Measurements from ENCODE around the gene TFCP2L1.
"Not testable (repeated sequence)": the region's sequence is repeated elsewhere in the genome, so short reads cannot be mapped to it uniquely, and the experiment has no call there.

TFCP2L1 gene

DNA sequence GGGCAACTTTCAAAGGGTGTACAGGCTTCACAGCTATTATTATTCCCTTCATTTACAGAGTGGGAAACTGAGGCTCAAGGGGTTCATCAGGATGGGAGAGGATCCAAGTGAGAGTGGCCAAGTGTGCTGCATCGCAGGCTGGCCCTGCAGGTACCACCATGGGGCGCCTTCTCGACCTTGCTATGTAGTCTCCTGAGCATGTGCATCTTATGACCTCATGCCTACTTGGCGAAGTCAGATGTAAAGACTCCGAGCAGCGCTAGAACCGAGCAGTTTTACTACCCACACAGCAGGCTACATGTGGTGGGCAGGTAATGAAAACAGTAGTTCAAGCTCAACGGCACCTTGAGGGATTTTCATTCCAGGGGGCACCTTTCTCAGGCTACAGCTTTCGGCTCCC lies 42.0 kb downstream of the TFCP2L1 start:
- DNase-seq (ENCODE audit: low read depth in 2 of 2): no peak

DNA sequence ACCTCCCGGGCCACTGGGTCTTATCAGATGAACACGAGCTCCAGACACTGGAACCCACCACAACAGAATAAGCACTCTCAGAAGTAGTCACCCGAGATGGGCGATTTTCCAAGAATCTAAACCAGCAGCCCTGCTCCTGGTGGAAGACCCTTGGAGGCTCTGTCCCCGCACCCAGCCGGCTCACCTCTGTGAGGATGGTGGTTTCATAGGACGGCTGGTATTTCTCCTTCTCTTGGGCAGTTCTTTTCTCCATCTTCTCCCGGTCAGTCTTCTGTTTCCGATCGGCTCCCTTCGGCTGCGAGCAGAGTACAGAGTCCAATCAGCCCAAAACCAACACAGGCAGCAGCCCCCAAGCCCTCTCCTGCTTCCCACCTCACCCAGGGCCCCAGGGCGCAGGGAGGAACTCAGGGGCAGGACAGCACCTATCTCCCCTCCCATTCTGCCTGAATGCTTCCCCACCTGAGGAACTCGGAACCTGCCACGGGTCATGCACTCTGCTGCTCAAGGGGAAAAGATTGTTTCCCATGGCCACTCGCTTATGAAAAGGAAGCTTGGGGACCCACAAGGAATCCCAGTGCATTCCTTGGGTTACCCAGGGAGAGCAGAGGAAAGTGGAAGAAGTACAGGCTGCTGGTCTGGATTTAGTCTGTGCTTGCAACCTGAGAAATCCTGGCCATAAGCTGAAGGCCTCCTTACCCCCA lies 42.7 kb downstream of the TFCP2L1 start:
- DNase-seq (ENCODE audit: low read depth in 2 of 2): no peak

DNA sequence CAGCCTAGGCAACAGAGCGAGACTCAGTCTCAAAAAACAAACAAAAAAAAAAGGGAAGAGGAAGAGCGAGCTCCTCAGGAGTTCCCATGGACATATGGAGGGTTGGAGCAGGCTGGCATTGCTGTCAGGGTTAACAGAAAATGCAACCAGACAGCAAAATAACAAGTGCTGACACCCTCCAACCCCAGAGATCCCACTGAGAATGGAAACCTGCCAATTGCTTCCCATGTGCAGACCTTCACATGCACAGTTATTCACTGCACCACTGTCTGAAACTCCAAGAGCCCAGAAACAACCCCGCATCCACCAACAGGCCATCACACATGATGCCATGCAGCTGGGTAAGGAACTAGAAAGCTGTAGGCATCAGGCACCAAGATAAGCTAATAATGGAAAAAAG lies 43.5 kb downstream of the TFCP2L1 start:
- DNase-seq (ENCODE audit: low read depth in 2 of 2): no peak

DNA sequence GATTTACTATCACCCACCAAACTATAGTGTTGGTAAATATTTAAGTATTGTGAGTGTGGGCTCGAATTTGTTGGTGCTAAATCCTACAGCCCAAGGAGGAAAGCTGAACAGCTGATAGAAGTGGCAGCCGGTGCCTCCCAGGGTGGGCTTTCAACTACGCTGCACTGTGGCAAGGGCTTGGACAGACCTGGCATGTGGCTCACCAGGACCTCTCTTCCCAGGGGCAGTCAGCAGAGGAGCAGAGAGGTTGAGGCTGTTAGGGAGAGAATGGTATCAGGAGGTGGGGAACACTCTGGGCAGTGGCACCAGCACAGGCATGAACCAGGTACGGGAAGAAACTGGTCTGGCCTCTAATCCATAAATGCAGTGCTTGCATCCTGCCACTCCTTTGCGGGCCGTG lies 44.6 kb downstream of the TFCP2L1 start:
- DNase-seq (ENCODE audit: low read depth in 2 of 2): no peak

DNA sequence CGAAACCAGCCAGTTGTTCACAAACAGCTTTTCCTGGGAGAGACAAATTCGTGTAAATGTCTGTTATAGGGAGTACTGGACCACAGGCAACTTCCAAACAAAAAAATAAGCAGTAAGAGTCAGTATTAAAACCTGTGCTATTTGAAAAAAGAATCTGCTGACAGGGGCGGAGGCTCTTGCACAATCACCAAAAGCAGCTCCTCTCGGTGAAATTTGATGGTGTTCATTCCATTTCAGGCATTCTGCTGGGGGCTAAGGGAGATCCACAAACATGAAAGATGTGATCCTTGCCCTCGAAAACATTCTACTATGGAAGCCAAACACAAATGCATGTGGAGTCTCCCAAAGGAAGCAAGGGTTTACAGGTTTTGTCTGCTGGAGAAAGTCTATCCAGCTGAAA lies 45.0 kb downstream of the TFCP2L1 start:
- DNase-seq (ENCODE audit: low read depth in 2 of 2): no peak

DNA sequence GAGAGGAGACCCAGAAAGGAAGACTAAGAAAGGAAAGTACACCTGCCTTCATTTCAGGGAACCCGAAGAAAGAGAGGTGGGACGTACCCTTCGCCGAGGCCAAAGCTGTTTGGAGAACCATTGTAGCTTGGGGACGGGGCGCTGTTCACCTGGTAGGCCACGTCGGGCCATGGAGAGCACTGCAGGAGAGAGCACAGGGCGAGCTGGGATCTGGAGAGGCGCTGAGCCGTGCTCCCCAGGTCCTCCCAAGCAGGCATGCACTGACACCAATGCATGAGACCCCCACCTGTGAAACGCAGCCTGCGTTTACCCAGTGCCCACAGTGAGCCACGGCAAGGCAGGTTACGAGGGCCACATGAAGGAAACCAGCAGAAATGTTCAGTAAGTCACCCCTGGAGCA lies 45.5 kb downstream of the TFCP2L1 start:
- DNase-seq (ENCODE audit: low read depth in 2 of 2): no peak

DNA sequence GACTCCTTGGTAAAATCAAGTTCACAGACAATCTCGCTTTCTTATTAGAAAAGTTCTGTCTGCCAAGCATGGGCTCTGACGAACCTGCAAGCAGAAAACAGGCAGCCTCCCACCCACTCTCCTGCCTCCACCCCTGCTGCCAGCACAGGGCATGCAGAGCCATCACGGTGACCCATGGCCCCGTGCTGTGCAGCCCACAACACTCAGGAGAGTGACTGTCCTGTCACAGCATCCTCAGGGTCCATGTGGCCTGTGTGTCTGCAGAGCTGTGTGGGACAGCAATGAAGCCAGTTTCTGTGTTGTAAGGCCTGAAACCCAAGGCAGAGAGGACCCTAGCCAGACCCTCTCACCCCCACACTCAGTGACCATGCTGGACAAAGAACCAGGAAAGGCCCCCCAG lies 46.2 kb downstream of the TFCP2L1 start:
- DNase-seq (ENCODE audit: low read depth in 2 of 2): no peak

DNA sequence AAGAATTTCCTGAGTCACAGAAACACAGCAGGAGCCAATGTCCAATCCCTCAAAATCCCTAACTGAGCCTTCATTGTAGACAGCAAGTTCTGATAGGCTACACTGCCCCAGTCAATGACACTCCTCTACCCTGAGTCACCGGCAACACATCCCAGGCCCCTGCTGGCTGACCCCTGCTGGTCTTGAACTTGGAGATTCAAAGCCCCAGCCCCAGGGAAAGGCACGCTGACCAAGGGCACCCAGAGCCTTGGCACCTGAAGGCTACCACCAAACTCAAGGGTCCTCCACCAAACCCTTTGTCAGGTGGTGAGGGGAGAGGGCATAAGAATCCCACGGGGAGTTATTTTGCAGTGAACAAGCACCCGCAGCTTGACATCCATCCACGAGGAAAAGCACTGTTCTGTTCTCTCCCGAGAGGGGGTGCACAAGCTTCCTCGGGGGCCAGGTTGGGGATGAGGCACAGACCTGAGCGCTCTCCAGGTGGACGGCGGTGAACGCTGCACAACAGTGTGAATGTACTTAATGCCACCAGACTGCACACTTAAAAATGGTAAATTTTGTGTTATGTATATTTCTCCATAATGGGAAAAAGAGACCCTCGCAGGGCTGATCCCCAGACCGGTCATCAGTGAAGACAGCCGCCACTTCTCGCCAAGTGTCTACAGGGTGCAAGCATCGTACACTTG lies 46.9 kb downstream of the TFCP2L1 start:
- DNase-seq (ENCODE audit: low read depth in 2 of 2): no peak

DNA sequence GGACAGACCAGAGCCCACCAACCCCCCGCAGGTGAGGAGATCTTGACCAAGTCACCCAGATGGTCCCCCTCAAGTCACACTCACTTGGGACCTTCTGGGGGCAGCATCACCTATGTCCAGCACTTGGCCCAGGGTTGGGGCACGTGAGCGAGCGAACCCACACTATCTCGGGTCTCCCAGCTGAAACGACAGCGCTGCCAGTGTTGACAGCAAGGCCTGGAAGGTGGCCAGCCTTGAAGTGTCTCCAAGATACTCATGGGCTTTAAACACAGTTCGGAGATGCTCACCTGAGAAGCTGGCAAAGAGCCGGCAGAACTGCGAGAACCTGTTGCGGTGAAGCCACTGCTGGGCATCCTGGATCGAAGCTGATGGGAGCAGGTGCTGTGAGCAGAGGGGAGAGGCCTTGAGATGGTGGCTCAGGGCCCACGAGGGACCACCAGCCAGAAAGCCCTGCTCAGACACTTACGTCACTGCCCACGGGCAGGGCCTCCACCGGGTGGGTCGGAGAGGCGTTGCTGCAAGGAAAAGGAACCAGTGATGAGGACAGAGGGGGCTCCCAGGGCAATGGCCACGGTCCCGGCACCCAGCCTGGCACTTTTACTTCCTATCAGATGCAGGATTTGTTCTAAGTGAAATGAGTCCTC lies 47.5 kb downstream of the TFCP2L1 start:
- no peak for DNase-seq (ENCODE audit: low read depth in 2 of 2)

DNA sequence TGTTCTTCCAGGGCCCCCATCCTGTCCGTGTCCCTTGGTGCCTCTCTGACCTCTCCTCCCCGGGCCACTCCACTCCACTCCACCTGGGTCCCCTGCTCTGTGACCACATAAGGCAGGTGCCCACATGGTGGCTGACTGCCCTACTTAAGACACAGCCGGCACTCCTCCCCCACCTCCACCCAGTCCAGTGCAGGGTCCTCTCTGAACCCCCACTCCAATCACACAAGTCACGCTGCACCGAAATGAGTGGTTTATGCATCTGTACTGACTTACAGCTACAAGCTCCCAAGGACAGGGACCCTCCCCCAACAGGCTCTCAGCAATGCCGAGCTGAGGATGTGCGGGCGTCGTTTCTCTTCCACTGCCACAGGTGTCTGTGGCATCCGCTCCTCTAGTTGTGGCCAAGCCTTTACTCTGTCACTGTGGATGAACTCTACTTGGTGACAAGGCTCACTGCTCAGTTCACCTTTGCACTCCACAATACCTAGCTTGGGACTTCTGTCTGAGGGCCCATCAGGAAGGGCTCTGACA lies 48.3 kb downstream of the TFCP2L1 start:
- DNase-seq (ENCODE audit: low read depth in 2 of 2): no peak

DNA sequence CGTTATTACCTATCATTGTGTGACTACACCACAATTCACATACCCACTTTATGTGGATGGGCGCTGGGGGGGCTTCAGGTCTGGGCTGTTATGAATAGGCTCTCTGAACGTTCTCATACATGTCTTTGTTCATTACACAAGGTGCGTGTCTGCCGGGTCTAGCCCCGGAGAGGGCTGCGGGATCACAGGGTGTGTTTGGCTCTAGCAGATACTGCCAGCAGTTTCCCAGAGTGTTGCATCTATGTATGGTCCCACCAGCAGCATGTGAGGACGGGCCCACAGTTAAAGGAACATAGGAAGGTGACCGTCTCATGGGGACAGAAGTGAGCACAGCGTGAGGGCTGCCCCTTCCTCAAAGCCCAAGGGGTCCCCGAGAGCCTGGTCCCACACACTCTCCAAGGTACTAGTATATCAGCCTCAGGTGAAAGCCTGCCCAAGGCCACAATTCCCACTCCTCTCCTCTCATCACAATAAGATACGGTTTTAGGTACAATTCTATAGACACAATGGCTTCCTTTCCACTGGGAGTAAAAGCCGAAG lies 48.8 kb downstream of the TFCP2L1 start:
- DNase-seq (ENCODE audit: low read depth in 2 of 2): no peak

DNA sequence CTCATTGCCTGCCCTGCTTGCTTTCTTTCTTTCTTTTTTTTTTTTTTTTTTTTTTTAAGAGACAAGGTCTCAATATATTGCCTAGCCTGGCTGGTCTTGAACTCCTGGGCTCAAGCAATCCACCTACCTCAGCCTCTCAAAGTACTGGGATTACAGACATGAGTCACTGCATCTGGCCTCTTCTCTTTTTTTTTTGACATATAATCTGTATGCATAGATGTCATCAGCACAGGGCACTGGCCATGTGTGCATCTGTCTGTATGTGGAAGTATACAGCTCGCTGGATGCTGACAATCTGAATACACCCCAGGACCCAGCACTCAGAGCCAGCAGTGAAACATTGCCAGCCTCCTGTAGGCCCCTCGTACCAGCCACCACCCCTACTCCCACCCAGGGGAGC lies 49.5 kb downstream of the TFCP2L1 start:
- no peak for DNase-seq (ENCODE audit: low read depth in 2 of 2)

DNA sequence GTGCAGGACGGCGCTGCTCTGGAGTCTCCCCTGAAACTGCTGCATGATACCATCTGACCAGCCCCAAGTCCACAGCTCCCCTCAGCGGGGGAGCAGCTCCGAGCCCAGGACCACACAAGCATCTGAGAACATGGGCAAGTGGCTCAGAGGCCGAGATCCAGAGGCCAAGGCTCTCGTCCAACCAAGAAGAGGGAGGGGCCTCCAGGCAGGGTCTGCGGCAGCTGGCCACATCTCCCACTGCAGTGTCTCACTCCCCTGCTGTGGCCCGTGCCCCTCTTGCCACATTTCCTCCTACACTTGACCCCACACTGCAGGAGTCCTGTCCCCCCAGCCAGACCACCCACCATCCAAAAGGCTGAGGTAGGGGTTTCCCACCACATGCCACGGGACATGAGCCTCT lies 50.2 kb downstream of the TFCP2L1 start:
- DNase-seq (ENCODE audit: low read depth in 2 of 2): no peak

DNA sequence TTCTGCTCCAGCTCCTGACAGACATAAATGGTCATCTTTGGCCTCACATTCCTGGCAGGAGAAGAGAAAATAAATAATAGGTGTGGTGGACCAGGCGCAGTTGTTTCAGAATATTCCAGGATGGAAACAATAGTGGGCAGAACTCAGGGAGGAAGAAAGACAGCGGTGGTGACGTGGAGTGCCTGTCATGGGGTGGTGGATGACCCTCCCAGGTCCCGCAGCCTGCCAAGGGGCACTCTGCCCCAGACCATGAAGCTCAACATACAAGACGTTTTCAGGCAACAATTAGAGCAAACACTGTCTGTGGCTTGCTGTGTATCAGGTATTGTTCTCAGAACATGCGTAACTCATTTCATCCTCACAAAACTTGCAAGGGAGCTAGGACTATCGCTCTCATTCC lies 50.9 kb downstream of the TFCP2L1 start:
- DNase-seq (ENCODE audit: low read depth in 2 of 2): no peak

DNA sequence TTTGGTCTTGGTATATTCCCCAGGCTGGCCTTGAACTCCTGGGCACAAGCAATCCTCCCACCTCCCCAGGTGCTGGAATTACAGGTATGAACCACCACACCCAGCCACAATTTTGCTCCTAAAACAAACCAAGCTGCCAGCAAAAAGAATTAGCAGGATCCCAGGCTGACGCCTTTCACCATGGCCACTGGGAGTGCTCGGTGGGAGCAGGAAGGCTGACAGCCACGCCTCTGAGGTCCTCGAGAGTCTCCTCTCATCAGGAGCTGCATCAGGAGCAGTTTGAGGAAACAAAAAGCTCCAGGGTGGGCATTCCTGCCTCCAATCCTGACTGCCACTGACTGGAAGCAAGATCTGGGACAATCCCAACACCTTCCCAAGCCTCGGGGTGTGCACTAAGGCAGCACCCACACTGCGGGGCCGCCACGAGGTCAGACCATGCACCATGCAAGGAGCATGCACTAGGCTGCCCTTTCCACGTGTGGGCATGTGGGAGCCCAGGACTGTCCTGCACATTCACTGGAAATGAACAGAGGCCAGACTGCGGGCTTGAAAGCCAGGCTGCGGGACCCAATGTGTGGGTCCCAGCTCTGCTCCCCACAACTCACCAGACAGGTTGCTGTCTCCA lies 51.4 kb downstream of the TFCP2L1 start:
- DNase-seq (ENCODE audit: low read depth in 2 of 2): no peak

DNA sequence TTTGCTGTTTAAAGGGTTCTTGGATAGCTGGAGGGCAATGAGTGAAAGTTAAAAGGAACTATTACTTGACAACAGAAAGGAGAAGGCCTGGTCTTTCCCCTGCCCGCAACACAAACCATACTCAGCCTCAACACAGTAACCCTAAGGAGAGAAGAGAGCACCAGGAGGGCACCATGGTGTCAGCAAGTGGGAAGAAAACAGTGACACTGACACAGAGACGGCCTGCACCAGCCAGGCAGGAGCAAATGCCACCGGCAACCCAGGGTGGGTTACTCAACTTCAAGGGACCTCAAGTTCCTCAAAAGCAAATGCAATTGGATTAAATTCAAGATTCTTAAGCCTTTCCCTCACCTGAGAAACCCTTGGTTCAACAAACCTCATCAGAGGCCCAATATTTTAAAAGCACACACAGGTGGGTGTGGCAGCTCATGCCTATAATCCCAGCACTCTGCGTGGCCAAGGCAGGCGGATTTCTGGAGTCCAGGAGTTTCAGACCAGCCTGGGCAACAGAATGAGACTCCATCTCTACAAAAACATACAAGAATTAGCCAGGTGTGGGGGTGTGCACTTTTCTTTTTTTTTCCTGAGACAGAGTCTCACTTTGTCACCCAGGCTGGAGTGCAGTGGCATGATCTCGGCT lies 52.3 kb downstream of the TFCP2L1 start:
- no peak for DNase-seq (ENCODE audit: low read depth in 2 of 2)

DNA sequence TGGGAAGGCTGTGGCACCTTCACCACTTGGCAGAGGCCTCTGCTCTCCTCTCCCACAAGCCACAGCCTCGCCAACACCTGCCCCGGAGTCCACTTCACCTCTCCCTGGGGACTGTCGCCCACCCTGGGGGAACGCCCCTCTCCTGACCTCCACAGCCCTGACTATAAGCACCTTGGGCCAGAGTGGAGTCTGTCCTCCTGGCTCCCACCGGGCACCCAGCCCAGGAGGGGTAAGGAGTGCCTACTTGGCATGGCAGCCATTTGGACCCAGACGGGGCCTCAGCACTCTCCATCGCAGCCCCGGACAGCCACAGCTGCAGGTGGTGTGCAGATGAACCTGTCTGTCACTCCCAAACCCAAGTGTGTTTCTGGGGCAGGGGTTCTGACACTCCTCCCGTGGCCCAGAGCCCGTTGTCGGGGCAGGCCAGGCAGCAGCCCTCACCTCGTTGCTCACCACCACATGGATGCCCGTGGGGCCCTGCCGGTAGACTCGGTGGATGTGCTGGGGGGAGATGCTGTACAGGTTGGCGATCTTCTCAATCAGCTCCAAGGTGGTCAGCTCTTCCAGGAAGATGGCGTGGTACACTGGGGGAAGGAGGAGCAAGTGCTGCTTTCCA lies 53.5 kb downstream of the TFCP2L1 start:
- DNase-seq (ENCODE audit: low read depth in 2 of 2): no peak

DNA sequence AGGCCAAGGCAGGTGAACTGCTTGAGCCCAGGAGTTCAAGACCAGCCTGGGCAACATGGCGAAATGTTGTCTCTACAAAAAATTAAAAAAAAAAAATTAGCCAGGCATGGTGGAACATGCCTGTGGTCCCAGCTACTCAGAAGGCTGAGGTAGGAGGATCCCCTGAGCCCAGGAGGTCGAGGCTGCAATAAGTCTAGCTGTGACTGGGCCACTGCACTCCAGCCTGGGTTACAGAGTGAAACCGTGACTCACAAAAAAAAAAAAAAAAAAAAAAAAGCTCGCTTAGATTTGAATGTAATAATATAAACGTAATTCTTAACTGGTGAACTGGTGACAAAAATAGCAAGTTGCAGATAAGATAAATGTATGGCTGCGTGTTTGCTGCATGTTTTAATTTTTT lies 56.5 kb downstream of the TFCP2L1 start:
- DNase-seq (ENCODE audit: low read depth in 2 of 2): no peak

DNA sequence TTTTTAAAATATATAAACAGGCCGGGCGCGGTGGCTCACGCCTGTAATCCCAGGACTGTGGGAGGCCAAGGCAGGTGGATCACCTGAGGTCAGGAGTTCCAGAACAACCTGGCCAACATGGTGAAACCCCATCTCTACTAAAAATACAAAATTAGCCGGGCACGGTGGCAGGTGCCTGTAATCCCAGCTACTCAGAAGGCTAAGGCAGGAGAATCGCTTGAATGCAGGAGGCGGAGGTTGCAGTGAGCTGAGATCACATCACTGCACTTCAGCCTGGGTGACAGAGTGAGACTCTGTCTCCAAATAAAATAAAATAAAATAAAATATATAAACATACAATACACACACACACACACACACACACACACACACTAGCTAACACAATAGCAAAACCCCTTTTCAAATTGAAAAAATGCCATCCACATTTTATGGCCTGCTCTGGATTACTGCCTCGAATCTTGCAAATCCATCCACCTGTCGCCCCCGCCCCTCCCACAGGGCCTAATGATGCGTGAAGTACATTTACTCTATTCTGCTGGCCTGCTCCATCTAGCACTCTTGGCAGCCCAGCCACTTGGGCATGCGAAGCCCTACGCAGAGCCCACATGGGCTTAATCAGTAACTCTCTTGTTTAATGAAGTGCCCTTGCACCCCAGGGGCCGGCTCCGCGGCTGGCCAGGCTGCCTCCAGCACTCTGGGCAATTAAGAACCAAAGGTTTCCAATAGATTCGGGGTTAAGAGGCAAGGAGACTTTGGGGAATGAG lies 57.4 kb downstream of the TFCP2L1 start:
- not testable (repeated sequence) for DNase-seq (ENCODE audit: low read depth in 2 of 2)

DNA sequence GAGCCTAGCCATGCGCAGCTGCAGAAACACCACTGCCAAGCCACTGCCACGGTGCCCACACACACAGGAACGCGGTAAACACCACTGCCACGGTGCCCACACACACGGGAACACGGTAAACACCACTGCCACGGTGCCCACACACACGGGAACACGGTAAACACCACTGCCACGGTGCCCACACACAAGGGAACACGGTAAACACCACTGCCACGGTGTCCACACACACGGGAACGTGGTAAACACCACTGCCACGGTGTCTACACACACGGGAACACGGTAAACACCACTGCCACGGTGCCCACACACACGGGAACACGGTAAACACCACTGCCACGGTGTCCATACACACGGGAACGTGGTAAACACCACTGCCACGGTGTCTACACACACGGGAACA lies 59.3 kb downstream of the TFCP2L1 start:
- DNase-seq (ENCODE audit: low read depth in 2 of 2): not testable (repeated sequence)

DNA sequence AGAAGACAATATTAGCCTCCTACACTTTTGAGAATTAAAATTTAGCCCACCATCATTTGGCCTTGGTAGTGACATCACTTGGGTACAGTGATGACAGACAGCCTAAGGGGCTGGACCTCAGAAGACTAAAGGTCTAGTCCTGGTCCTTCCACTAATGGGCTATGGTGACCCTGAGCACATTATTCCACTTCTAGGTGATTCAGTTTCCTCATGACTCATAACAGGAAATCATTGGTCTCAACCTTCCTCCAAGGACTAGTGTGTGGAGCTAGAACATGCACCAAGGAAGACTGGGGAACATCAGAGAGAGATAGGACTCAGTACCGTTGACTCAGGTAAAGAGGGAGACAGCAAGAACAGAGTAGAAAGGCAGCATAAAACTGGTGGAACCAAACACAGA lies 64.0 kb downstream of the TFCP2L1 start:
- no peak for DNase-seq (ENCODE audit: low read depth in 2 of 2)
